ENCODE measurements around the gene TAOK3.
"Not testable (repeated sequence)": the region's sequence is repeated elsewhere in the genome, so short reads cannot be mapped to it uniquely, and the experiment has no call there.

The TAOK3 gene

DNA sequence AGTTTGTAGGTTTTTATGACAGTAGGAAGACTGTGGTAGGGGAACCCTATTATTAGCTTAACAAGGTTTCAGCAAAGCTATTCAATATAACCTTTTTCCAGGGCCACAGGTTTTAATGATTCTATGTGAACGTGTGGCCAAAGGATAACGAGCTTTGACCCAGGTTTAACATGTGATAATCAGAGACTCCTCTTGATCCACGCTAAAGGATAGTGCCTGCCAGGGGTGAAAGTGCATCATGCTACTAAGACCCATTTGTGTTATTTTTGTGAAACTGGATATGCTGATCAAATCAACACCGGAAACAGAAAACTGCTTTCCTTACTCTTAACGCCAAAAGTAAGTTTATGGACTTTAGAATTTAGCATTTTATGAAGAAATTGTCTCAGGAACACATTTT lies 909 bp upstream of the TAOK3 start:
- DNase-seq (ENCODE audit: low spot score), result no peak

DNA sequence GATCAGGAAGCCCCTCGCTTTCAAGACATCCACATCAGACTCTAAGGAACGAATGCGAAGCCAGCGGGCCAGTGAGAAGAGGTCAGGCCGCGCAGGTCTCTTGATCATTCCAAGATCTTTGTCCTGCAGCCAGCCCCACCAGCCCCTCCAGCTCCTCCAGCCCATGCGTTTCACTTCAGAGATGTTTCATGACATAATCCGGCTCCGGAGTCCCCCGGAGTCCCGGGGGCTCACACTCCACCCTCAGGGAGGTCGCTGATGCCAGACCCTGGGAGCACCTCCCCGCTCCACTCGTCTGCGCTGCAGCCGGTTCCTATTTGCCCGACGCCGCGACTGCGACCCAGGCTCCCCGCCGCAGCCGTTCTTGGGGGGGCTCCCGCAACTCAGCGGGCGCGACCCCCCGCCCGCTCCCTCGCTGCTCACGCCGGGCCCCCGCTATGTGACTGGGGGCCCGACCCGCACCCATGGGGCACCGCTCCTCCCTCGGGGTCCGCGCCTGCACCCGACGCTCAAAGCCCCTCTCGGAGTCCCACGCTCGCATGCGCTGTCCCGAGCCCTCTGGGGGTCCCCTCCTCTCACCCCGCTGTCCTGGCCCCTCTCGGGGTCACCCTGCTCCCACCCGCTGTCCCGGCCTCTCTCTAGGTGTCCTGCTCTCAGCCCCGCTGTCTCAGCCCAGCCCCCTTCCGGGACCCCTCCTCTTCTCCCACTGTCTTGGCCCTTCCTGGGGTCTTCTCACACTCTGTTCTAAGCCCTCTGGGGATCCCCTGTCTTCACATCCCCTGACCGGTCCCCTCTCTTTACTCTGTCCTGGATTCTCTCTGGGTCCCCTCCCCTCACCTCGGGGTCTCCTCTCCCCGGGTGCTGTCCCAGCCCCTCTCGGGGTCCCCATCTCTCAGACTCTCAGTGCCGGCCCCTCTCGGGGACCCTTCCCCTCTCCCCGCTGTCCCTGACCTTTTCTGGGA lies 1.1 kb downstream of the TAOK3 start:
- peak; percentile 34 for DNase-seq (ENCODE audit: low spot score)

- DNase-seq (ENCODE audit: low spot score), result no peak
These were observed 2.1 kb downstream of the TAOK3 start for GRCh38 chr12:118370601-118371000.

DNA sequence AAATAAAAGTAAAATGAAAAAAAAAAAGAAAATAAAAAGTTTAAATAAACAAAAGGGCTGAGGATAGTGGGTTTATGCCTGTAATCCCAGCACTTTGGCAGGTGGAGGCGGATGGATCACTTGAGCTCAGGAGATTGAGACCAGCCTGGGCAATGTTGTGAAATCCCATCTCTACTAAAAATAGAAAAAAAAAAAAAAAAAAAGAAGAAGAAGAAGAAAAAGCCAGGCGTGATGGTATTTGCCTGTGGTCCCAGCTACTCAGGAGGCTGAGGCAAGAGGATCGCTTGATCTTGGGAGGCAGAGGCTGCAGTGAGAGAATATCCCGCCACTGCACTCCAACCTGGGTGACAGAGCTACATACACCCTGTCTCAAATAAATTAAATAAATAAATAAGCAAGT lies 3.9 kb downstream of the TAOK3 start:
- no peak for DNase-seq (ENCODE audit: low spot score)

DNA sequence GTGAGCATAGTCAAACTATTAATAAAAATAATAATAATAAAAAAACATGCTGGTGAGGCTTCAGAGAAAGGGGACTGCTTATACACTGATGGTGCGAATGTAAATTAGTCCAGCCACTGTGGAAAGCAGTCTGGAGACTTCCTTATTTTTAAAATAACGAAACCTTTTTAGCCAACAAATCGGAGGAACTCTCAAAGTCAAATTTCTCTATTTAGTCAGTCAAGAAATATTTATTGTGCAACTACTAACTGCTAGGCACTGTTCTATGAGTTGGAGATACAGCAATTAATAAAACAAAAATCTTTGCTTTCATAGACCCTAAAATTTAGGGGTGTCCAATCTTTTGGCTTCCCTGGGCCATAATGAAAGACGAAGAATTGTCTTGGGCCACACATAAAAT lies 10.8 kb downstream of the TAOK3 start:
- DNase-seq (ENCODE audit: low spot score), result no peak

DNA sequence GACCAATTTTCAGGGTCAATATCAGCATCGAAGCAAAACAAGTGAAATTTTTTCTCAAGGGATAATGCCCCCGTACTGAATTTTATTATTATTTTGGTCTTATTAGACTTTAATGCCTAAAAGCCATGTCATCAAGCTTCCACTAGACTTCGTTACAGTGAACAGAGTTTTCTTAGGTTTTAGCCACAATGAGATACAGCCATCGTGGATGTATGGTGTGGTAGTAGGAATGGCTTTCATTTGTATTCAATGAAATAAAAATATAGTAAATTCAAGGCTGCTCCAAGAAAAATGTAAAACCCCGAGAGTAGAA lies 11.7 kb downstream of the TAOK3 start:
- no peak for DNase-seq (ENCODE audit: low spot score)

GRCh38 chr12:118359541-118359915 lies 13.2 kb downstream of the TAOK3 start:
- peak; percentile 45 for DNase-seq (ENCODE audit: low spot score)

DNA sequence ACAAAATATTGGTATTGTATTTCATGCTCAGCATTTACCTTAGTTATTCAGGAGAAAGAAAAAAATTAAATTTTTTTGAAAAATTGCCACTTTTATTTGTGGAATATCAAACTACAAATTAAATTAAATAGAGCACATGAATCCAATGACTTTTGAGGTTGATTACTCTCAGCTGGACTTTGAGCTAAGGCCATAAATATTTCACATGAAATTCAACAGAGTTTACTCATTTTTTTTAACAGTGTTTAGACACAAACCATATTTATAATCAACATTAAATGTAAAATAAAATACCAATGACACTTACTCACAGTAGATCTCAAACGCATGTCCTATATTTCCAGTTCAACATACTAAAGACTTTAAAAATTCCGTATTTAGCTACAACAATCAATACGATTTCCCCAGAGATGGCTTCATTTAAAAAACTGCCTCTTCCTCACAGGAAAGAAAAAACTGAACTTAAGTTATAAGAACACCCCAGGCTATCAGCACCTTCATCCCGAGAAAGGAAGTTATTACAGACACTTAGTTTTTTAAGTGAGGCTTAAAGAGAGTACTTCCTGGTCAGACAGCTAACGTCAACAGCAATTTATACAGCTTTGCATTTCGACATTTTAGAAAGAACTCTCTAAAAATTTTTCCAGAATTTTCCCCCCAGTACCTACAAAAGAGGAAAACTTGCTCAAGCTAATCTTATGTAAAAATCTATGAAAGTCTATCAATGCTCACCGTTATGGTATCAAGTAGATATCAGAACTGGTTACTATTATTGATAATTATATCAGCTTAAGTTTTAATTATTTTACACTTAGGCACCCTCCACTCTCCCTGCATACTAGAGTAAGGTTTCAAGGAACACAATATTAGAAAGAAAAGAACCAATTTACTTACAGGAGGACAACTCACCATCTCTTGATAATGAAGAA lies 13.8 kb downstream of the TAOK3 start:
- DNase-seq (ENCODE audit: low spot score), result peak; percentile 26

GRCh38 chr12:118358008-118358359 lies 14.7 kb downstream of the TAOK3 start:
- DNase-seq (ENCODE audit: low spot score), result no peak

DNA sequence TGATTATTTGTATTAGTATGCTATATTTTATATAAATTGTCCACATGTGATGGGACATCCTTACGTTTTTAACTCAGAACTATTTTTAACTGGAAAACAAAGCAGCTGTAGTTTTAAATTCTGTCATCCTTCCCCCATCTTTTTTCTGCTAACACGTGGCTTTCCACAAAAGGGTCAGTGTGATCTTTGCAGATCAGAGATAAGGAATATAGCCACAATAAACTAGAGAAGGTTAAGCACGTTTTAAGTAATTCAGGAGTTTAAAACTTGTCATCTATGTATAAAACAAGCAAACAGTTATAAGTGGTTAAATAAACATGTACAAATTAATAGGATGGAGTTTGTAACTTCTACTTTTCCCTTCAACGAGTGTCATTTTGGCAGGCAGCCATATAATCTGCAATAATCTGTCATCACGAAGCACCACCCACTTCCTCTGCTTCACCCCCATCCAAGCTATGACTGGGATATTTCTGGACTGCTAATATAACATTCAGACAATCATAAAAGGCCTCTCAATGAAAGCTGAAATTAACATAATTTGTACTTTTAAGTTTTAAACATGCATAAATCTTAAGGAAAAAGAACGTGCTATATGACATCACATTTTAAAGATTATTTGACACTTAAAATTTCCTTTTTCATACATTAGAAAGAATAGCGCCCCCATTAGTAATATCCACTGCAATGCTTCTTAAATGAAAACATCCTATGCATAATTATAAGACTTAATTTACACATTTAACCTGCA lies 15.3 kb downstream of the TAOK3 start:
- DNase-seq (ENCODE audit: low spot score), result peak; percentile 51

- no peak for DNase-seq (ENCODE audit: low spot score)
These were observed 15.9 kb downstream of the TAOK3 start for GRCh38 chr12:118356809-118357256.

DNA sequence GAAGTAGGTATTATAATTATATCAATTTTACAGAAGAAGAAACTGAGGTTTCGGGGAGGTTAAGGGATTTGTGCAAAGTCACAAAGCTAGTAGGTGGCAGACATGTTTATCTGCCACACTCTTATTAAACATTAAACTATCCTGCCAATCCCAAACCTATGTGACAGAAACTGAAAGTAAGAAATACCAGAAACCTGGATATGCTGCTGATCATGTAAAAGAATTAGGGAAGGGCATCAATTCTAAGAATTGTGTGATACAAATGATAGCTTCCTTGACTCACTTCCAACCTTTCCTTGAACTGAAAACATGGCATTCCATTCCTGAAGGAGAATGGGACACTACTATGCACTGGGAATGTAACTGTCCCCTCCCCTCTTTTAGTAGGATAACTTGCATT lies 16.9 kb downstream of the TAOK3 start:
- no peak for DNase-seq (ENCODE audit: low spot score)

DNA sequence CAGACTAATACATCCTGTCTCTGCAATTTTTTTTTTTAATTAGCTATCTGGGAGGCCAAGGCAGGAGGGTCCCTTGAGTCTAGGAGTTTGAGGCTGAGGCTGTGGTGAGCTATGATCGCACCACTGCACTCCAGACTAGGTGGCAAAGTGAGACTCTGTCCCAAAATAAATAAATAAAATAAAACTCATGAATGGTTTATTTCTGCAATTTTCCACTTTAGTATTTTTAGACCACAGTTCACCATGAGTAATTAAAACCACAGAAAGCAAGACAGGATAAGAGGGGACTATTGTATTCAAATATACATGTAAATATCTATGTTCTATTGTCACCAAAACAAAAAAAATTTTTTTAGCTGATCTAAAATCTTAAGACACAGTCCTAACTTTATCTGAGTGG lies 17.8 kb downstream of the TAOK3 start:
- no peak for DNase-seq (ENCODE audit: low spot score)

DNA sequence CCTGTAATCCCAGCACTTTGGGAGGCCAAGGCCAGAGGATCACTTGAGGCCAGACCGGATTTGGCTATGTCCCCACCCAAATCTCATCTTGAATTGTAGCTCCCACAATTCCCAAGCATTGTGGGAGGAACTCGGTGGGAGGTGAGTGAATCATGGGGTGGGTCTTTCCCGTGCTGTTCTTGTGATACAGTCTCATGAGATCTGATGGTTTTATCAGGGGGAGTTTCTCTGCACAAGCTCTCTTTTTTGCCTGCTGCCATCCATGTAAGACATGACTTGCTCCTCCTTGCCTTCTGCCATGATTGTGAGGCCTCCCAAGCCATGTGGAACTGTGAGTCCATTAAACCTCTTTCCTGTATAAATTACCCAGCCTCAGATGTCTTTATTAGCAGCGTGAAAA lies 18.2 kb downstream of the TAOK3 start:
- not testable (repeated sequence) for DNase-seq (ENCODE audit: low spot score)

- no peak for DNase-seq (ENCODE audit: low spot score)
These were observed 19.0 kb downstream of the TAOK3 start for GRCh38 chr12:118353721-118354120.

- DNase-seq (ENCODE audit: low spot score), result no peak
These were observed 21.7 kb downstream of the TAOK3 start for GRCh38 chr12:118350908-118351559.

DNA sequence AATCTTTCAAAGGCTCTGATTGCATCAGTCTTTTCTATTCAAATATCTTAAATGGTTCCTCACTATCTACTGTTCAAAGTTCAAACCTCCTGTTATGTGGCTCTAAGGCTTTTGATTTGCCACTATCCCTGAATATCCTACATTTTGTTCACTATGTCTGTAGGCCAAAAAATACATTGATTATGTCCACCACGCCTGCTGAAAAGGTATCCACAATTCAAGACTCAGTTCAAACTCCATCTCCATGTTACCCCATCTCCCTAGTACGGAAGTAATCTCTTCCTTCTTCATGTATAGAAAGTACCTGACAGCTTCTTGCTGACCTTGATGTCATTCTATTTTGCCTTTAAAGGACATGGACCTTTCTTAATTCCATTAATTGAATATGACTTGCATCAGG lies 24.8 kb downstream of the TAOK3 start:
- no peak for DNase-seq (ENCODE audit: low spot score)

GRCh38 chr12:118346895-118347294 lies 25.8 kb downstream of the TAOK3 start:
- no peak for DNase-seq (ENCODE audit: low spot score)

- DNase-seq (ENCODE audit: low spot score), result no peak
These were observed 27.4 kb downstream of the TAOK3 start for GRCh38 chr12:118345355-118345754.

- DNase-seq (ENCODE audit: low spot score), result no peak
These were observed 27.9 kb downstream of the TAOK3 start for GRCh38 chr12:118344829-118345228.

DNA sequence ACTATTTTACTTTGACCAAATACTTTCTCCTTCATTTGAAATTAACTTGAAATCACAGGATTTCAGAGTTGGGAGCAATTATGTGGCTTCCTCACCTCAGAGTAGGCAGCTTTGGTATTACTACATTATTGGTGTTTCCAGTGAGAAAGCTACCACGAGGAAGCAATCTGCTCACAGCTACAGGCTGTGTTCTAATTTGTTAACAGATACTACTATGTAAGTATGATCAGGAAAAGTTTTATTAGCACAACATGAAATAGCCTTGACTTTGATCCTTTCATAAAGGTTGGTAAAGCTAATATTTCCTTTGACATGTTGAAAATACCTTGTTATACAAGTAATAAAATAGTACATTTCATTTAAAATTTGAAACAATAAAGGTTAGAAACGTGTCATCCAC lies 30.6 kb downstream of the TAOK3 start:
- no peak for DNase-seq (ENCODE audit: low spot score)
